Body of pancreas (tissue), 4 donors: Measurements from ENCODE around the gene ATXN3L. TPM values are rescaled to one million over a fixed set of nuclear protein-coding genes. Genes with fewer than 3 reads are reported as not detected.

Experiments used
- ATAC-seq: fragments of 150-250 bp; one replicate; pipeline ENCODE4 v1.9.1; 2016
- DNase-seq, 4 donors: peaks; one replicate each; pipeline ENCODE4 v3.0.0-alpha.2; 2019
- H3K27ac ChIP-seq, 4 donors: fragments of 200-600 bp; sonication (generic); 1 replicate in 3 of 4; 2 replicates in 1 of 4; pipeline versions ENCODE4 v1.5.1 to v1.6.1; 2016 to 2019; ENCODE audit warnings: mild to moderate bottlenecking in 1 of 4, mixed read lengths in 1 of 4, moderate library complexity in 1 of 4
- H3K27me3 ChIP-seq, 2 donors: fragments of 200-600 bp; sonication (generic); one replicate each; pipeline ENCODE4 v1.6.0; 2016; ENCODE audit warnings: mild to moderate bottlenecking in 1 of 2
- H3K36me3 ChIP-seq, 2 donors: fragments of 200-600 bp; sonication (generic); replicated peaks in 1 of 2; 2 replicates each; pipeline ENCODE4 v1.5.1; 2016; ENCODE audit warnings: low read depth in 2 of 2; ENCODE audit not compliant: insufficient read depth in 1 of 2
- H3K4me1 ChIP-seq: fragments of 200-600 bp; sonication (generic); one replicate; pipeline ENCODE4 v1.6.0; 2016
- H3K4me3 ChIP-seq, 2 donors: fragments of 200-600 bp; sonication (generic); 1 replicate in 1 of 2; 2 replicates in 1 of 2; pipeline ENCODE4 v1.5.1; 2016 to 2019
- H3K9me3 ChIP-seq, 3 donors: fragments of 200-600 bp; sonication (generic); 1 replicate in 2 of 3; 2 replicates in 1 of 3; pipeline ENCODE4 v1.5.1; 2016
- CTCF ChIP-seq, 7 experiments: fragments of 450-650 bp in 4 of 7; fragments of 200-600 bp in 3 of 7; sonication (generic) in 3 of 7; IDR thresholded peaks; one replicate each; pipeline ENCODE4 v1.5.1; 2016 to 2019; ENCODE audit warnings: antibody characterized with exemption in 7 of 7
- POLR2A ChIP-seq, 3 donors: fragments of 450-650 bp; IDR thresholded peaks; one replicate each; pipeline ENCODE4 v1.6.1; 2016; ENCODE audit warnings: antibody characterized with exemption in 3 of 3, mild to moderate bottlenecking in 2 of 3
- WGBS, 2 donors: methylation state at CpG; one replicate each; pipeline ENCODE4 v1.1.5; 2017; 5-methylcytosine and 5-hydroxymethylcytosine counted together
- intact Hi-C: fragments of 100-400 bp; cut with DNase I; formaldehyde crosslinking; loops from one replicate; pipeline ENCODE4 v1.15.1; 2023
- total RNA-seq, 2 donors: library from RNA; depleted of rRNA; stranded (reverse); fragments of >200 nt; gene quantifications; one replicate each; pipeline ENCODE4 v1.1.0, GENCODE V29; 2016

The ATXN3L gene
- total RNA-seq, 2 donors from 2014 or later: not detected

- TF ChIP-seq CTCF (IDR thresholded peaks at IDR 0.05) (no peak), POLR2A (IDR thresholded peaks at IDR 0.05) (no peak)
- no peak overlapping the region for H3K27ac ChIP-seq
- no peak for ATAC-seq
- DNase-seq: no peak
- intact Hi-C loops: no loop called here
- H3K9me3 ChIP-seq: no peaks in the 10 kb centered on the region
- H3K36me3 ChIP-seq: no peaks in the 10 kb centered on the region
- H3K4me3 ChIP-seq: no peak overlapping the region
- WGBS, 2 donors: 54 to 66% methylated on average over 4 of the region's 4 CpGs
- no peaks in the 10 kb centered on the region for H3K27me3 ChIP-seq
- no peaks in the 10 kb centered on the region for H3K4me1 ChIP-seq
These were observed 44.5 kb upstream of the ATXN3L start for GRCh38 chrX:13364230-13364857.

GRCh38 chrX:13360146-13360545 lies 40.3 kb upstream of the ATXN3L start:
- no peaks in the 10 kb centered on the region for H3K27me3 ChIP-seq
- H3K27ac ChIP-seq: no peak overlapping the region
- no peaks in the 10 kb centered on the region for H3K4me1 ChIP-seq
- H3K36me3 ChIP-seq: no peaks in the 10 kb centered on the region
- ATAC-seq: no peak
- TF ChIP-seq CTCF (IDR thresholded peaks at IDR 0.05): no peak
- intact Hi-C loops: no loop called here
- H3K4me3 ChIP-seq: no peak overlapping the region
- H3K9me3 ChIP-seq: no peaks in the 10 kb centered on the region
- no peak for DNase-seq
- 0 to 31% methylated on average over 1 of the region's 1 CpG for WGBS, 2 donors

GRCh38 chrX:13357925-13358324 lies 38.1 kb upstream of the ATXN3L start:
- Histone ChIP-seq H3K27me3 (no peaks in the 10 kb centered on the region), H3K4me3 (no peak overlapping the region), H3K36me3 (no peaks in the 10 kb centered on the region), H3K9me3 (no peaks in the 10 kb centered on the region), H3K4me1 (no peaks in the 10 kb centered on the region), H3K27ac (no peak overlapping the region)
- DNase-seq (no peak), ATAC-seq (no peak)
- WGBS, 2 donors: 44 to 55% methylated on average over 1 of the region's 1 CpG
- TF ChIP-seq CTCF (IDR thresholded peaks at IDR 0.05) (no peak), POLR2A (IDR thresholded peaks at IDR 0.05) (no peak)
- intact Hi-C loops: no loop called here

GRCh38 chrX:13346646-13347045 lies 26.8 kb upstream of the ATXN3L start:
- TF ChIP-seq POLR2A (IDR thresholded peaks at IDR 0.05) (no peak), CTCF (IDR thresholded peaks at IDR 0.05) (no peak)
- Histone ChIP-seq H3K4me3 (no peak overlapping the region), H3K27me3 (no peaks in the 10 kb centered on the region), H3K9me3 (no peaks in the 10 kb centered on the region), H3K36me3 (no peaks in the 10 kb centered on the region), H3K27ac (no peak overlapping the region), H3K4me1 (no peaks in the 10 kb centered on the region)
- WGBS, 2 donors: 92 to 100% methylated on average over 1 to 2 of the region's 2 CpGs
- ATAC-seq: no peak
- no peak for DNase-seq
- intact Hi-C loops: no loop called here

- H3K27me3 ChIP-seq: no peaks in the 10 kb centered on the region
- no peak overlapping the region for H3K27ac ChIP-seq
- TF ChIP-seq CTCF (IDR thresholded peaks at IDR 0.05): no peak
- DNase-seq: no peak
- no peaks in the 10 kb centered on the region for H3K36me3 ChIP-seq
- no peak for ATAC-seq
- H3K4me3 ChIP-seq: no peak overlapping the region
- intact Hi-C loops: no loop called here
- no peaks in the 10 kb centered on the region for H3K9me3 ChIP-seq
- WGBS, 2 donors: 90 to 96% methylated on average over 2 of the region's 2 CpGs
- no peaks in the 10 kb centered on the region for H3K4me1 ChIP-seq
These were observed 25.6 kb upstream of the ATXN3L start for GRCh38 chrX:13345438-13345837.
